Measurements from ENCODE around the gene IL19. TPM values are rescaled to one million over a fixed set of nuclear protein-coding genes. Genes with fewer than 3 reads are reported as not detected.

Gene IL19
- total and polyA plus RNA-seq, 2 donors (not counting 3 experiments of a cell fraction or from before 2014, with no cell fraction given) = not detected

GRCh38 chr1:206771338-206771692, 742 bp downstream of the IL19 start:
- ChIA-PET POLR2A (no interaction called here), CTCF (no interaction called here)
- Histone ChIP-seq H3K79me2 (ENCODE audit: control insufficient read depth, insufficient read depth, low read length) (no peaks in the 10 kb centered on the region), H3K27me3 (ENCODE audit: control insufficient read depth in 2 of 2, insufficient read depth in 2 of 2, low read length in 2 of 2) (peaks cover 10 to 19% of the 10 kb centered on the region in 2 experiments), H3K4me3 (replicated peaks in 1 of 3; ENCODE audit: insufficient read depth in 1 of 3, low read depth in 1 of 3, low read length in 3 of 3) (no peak overlapping the region), H3K9ac (replicated peaks; ENCODE audit: extremely low read depth, insufficient read depth, low read length) (no peak overlapping the region), H3K36me3 (ENCODE audit: control insufficient read depth in 2 of 2, extremely low read depth in 1 of 2, insufficient read depth in 2 of 2, low read length in 2 of 2) (no peaks in the 10 kb centered on the region), H3K9me1 (replicated peaks; ENCODE audit: control insufficient read depth, extremely low read depth, insufficient read depth, low read length) (no peaks in the 10 kb centered on the region), H3K4me1 (ENCODE audit: control insufficient read depth, extremely low read depth, insufficient read depth, low read length) (no peaks in the 10 kb centered on the region), H2AFZ (ENCODE audit: low read depth, low read length) (no peak overlapping the region), H3K4me2 (ENCODE audit: insufficient read depth, low read length) (no peak overlapping the region), H3K27ac (ENCODE audit: insufficient read depth, low read depth, low read length) (no peak overlapping the region), H3K9me3 (replicated peaks; ENCODE audit: control insufficient read depth, insufficient read depth, low read length) (no peaks in the 10 kb centered on the region), H4K20me1 (replicated peaks; ENCODE audit: control insufficient read depth, extremely low read depth, insufficient read depth, low read length) (no peaks in the 10 kb centered on the region)
- intact Hi-C loops (cut with micrococcal nuclease) = no loop called here
- DNase-seq (ENCODE audit: low read depth, low spot score) (no peak), FAIRE-seq (no peak)
- TF ChIP-seq JUN (IDR thresholded peaks at IDR 0.05; ENCODE audit: borderline replicate concordance, insufficient read depth, insufficient read length, low read depth) (no peak), POLR2A (IDR thresholded peaks at IDR 0.05; ENCODE audit: low read depth, low read length) (no peak), POLR2AphosphoS5 (IDR thresholded peaks at IDR 0.05; ENCODE audit: insufficient read depth, low read depth, low read length) (no peak), MYC (IDR thresholded peaks at IDR 0.05; ENCODE audit: low read depth, low read length) (no peak), GATA2 (IDR thresholded peaks at IDR 0.05; ENCODE audit: insufficient read depth, insufficient read length, low read depth, low read length) (no peak), FOS (IDR thresholded peaks at IDR 0.05; ENCODE audit: borderline replicate concordance, insufficient read depth, low read length) (no peak), EZH2 (IDR thresholded peaks at IDR 0.05; ENCODE audit: borderline replicate concordance, low read depth, low read length, severe bottlenecking) (no peak), CTCF (IDR thresholded peaks at IDR 0.05; ENCODE audit: extremely low read depth in 1 of 2, insufficient read depth in 1 of 2, low read depth in 1 of 2, low read length in 2 of 2) (no peak), MAX (IDR thresholded peaks at IDR 0.05; ENCODE audit: insufficient read depth, insufficient read length) (no peak)
- BruUV-seq (replicated peaks) = no TSS peak
- dilution Hi-C loops (cut with MboI; ENCODE audit: extremely low pct_ligation_motif_present, low sequenced_read_pairs) = no loop called here

Data from endothelial cell of umbilical vein (primary cell).